Measurements from ENCODE around the gene GAS6. TPM values are rescaled to one million over a fixed set of nuclear protein-coding genes. Genes with fewer than 3 reads are reported as not detected.

Gene GAS6
- total RNA-seq, 1 experiment from 2014 or later: 20.9 TPM

DNA sequence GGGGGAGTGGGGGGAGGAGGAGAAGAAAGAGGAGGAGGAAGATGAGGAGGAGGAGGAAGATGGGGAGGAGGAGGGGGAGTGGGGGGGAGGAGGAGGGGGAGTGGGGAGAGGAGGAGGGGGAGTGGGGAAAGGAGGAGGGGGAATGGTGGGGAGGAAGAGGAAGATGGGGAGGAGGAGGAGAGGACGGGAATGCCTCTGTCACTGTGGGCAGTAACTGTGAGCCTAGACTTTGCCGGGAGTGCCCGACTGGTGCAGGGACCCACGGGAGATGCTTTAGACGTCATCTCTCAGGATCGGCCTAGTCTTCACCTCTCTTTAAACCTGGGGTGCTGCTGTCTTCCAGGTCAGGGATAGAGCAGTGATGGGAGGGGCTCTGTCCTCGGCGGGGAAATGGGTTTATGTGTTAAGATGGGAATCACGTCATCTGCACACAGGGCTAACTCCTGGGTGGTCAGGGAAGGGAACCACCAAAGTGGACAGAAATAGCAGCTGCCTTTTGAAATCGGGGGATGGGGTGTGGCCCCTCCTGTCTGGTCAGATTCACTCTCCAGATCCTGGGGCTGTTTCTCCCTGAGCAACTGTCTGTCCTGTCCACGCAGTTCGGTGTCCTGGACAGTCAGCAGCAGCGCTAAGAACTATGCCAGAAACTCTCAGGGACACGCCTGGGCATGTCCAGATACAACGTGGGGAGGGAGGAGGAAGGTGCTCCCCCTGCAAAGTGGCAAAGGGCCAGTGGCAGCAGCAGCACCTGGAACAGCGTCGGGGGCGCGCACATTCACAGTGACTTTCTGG is 26.9 kb downstream of the GAS6 start:
- H3K27ac ChIP-seq (ENCODE audit: low read length): peak overlapping the region; percentile 83
- TF ChIP-seq, protein P1, sequence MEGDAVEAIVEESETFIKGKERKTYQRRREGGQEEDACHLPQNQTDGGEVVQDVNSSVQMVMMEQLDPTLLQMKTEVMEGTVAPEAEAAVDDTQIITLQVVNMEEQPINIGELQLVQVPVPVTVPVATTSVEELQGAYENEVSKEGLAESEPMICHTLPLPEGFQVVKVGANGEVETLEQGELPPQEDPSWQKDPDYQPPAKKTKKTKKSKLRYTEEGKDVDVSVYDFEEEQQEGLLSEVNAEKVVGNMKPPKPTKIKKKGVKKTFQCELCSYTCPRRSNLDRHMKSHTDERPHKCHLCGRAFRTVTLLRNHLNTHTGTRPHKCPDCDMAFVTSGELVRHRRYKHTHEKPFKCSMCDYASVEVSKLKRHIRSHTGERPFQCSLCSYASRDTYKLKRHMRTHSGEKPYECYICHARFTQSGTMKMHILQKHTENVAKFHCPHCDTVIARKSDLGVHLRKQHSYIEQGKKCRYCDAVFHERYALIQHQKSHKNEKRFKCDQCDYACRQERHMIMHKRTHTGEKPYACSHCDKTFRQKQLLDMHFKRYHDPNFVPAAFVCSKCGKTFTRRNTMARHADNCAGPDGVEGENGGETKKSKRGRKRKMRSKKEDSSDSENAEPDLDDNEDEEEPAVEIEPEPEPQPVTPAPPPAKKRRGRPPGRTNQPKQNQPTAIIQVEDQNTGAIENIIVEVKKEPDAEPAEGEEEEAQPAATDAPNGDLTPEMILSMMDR (conservative IDR thresholded peaks at IDR 0.05; ENCODE audit: low read depth, low read length): no peak
- no peak for TF ChIP-seq EZH2phosphoT487 (IDR thresholded peaks at IDR 0.05; ENCODE audit: borderline replicate concordance, low read length)
- TF ChIP-seq EZH2 (IDR thresholded peaks at IDR 0.05; ENCODE audit: low read length, unreplicated experiment): no peak
- ChIA-PET POLR2A (ENCODE audit: unreplicated experiment) (interaction anchor here (0.6 kb wide), 1 partner anchor 57 kb away, joined by 3 read pairs; no protein-coding TSS in a partner anchor), CTCF (no interaction called here)
- peak overlapping the region; percentile 72; the same call in 1 of the 2 replicates for H2AFZ ChIP-seq (ENCODE audit: low read length)
- H3K9me3 ChIP-seq (ENCODE audit: low read length): no peaks in the 10 kb centered on the region
- H3K36me3 ChIP-seq (ENCODE audit: low read depth, low read length): no peaks in the 10 kb centered on the region
- peaks cover 30% of the 10 kb centered on the region for H3K4me1 ChIP-seq (ENCODE audit: insufficient read depth, low read length)
- no peak overlapping the region; the same call in 1 of the 2 replicates for H3K4me3 ChIP-seq (ENCODE audit: low read length)
- H3K79me2 ChIP-seq (ENCODE audit: low read length): no peaks in the 10 kb centered on the region
- BruUV-seq (replicated peaks): no TSS peak
- no peaks in the 10 kb centered on the region for H4K20me1 ChIP-seq (ENCODE audit: low read length)
- no peaks in the 10 kb centered on the region for H3K27me3 ChIP-seq (ENCODE audit: low read length)
- H3K9ac ChIP-seq (ENCODE audit: low read length): peak overlapping the region; percentile 66
- DNase-seq: peak; percentile 31
- H3K9me2 ChIP-seq (replicated peaks; ENCODE audit: low read length): no peaks in the 10 kb centered on the region
- ATAC-seq: peak; percentile 47
- H3F3A ChIP-seq (ENCODE audit: low read length, unreplicated experiment): no peaks in the 10 kb centered on the region
- peak overlapping the region; percentile 77 for H3K4me2 ChIP-seq (ENCODE audit: low read length)
- intact Hi-C loops (cut with micrococcal nuclease): loop anchor here (2.0 to 5.0 kb wide), 2 partner anchors 16 to 110 kb away; no protein-coding TSS in a partner anchor

DNA sequence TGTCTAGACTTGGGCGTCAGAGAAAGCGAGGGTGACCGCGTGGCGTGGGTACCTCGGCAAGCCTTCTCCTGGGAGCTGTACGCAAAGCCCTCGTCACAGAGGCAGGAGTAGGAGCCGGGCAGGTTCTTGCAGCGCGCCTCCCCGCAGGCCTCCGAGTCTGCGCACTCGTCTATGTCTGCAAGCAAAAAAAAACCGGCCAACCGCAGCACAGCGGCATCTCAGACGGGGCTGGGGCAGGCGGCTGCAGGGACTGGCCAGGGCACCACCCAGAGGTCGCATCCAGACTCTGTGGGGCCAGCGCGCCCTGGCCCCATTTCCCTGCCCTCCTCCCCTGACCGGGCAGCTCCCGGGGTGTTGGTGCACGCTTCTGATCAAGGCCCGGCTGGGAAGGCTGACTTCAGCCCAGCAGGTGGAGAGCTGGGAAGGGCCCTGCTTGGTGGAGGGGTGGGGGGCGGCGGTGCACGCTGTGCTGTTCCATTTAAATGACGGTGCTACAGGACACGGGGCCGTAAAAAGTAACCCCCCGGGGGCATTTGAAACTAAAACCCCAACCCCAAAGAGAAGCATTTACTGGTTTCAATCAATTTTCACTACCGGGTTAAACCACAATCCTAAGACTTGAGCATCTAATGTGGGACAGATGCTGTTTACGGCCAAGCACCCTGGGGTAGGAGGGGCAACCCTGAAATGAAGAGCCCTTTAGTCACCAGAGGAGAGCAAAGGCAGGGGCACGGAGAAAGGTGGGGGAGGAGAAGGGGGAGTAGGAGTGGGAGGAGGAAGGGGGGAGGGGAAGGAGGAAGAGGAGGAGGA is 28.2 kb downstream of the GAS6 start:
- Histone ChIP-seq H3K4me2 (ENCODE audit: low read length) (no peak overlapping the region), H3K36me3 (ENCODE audit: low read depth, low read length) (no peaks in the 10 kb centered on the region), H3K4me3 (ENCODE audit: low read length) (no peak overlapping the region), H3K9me2 (replicated peaks; ENCODE audit: low read length) (no peaks in the 10 kb centered on the region), H3K27me3 (ENCODE audit: low read length) (no peaks in the 10 kb centered on the region), H4K20me1 (ENCODE audit: low read length) (no peaks in the 10 kb centered on the region), H3K4me1 (ENCODE audit: insufficient read depth, low read length) (peaks cover 30% of the 10 kb centered on the region), H3K9ac (ENCODE audit: low read length) (no peak overlapping the region), H3K27ac (ENCODE audit: low read length) (no peak overlapping the region), H3K9me3 (ENCODE audit: low read length) (no peaks in the 10 kb centered on the region), H3F3A (ENCODE audit: low read length, unreplicated experiment) (no peaks in the 10 kb centered on the region), H2AFZ (ENCODE audit: low read length) (no peak overlapping the region), H3K79me2 (ENCODE audit: low read length) (no peaks in the 10 kb centered on the region)
- TF ChIP-seq, protein P1 (conservative IDR thresholded peaks at IDR 0.05; ENCODE audit: low read depth, low read length): no peak
- TF ChIP-seq EZH2 (IDR thresholded peaks at IDR 0.05; ENCODE audit: low read length, unreplicated experiment) (no peak), EZH2phosphoT487 (IDR thresholded peaks at IDR 0.05; ENCODE audit: borderline replicate concordance, low read length) (no peak)
- intact Hi-C loops (cut with micrococcal nuclease): loop anchor here (2.0 to 5.0 kb wide), 2 partner anchors 15 to 112 kb away; no protein-coding TSS in a partner anchor
- ChIA-PET POLR2A (ENCODE audit: unreplicated experiment) (no interaction called here), CTCF (no interaction called here)
- ATAC-seq (no peak), DNase-seq (peak; percentile 36)
- BruUV-seq (replicated peaks): no TSS peak
